GM23338 (cell line): ENCODE measurements around the gene SIL1. TPM values are rescaled to one million over a fixed set of nuclear protein-coding genes. Genes with fewer than 3 reads are reported as not detected.

Source experiments
- ATAC-seq: fragments of 200-7000 bp; cut with Tn5 transposase; 3 replicates; pipeline ENCODE4 v1.9.1; 2020
- DNase-seq: peaks from one replicate; pipeline ENCODE4 v3.0.0-alpha.2; 2015; ENCODE audit warnings: low spot score
- H2AFZ ChIP-seq: fragments of 200-600 bp; sonication (generic); 2 replicates; pipeline ENCODE4 v1.8.0; 2016; ENCODE audit warnings: antibody characterized with exemption, mild to moderate bottlenecking, moderate library complexity
- H3F3A ChIP-seq: fragments of 200-600 bp; sonication (generic); replicated peaks from 2 replicates; pipeline ENCODE4 v1.8.0; 2017; ENCODE audit warnings: antibody characterized with exemption, mixed run types, low read depth
- H3K27ac ChIP-seq: fragments of 200-600 bp; sonication (generic); 2 replicates; pipeline ENCODE4 v1.6.1; 2016; ENCODE audit warnings: low read depth
- H3K27me3 ChIP-seq: fragments of 200-600 bp; sonication (generic); 2 replicates; pipeline ENCODE4 v1.8.0; 2016; ENCODE audit warnings: mild to moderate bottlenecking, mixed run types, moderate library complexity; ENCODE audit not compliant: insufficient read depth
- H3K36me3 ChIP-seq: fragments of 200-600 bp; sonication (generic); 2 replicates; pipeline ENCODE4 v1.8.0; 2016; ENCODE audit warnings: mild to moderate bottlenecking; ENCODE audit not compliant: insufficient read depth
- H3K4me1 ChIP-seq: fragments of 200-600 bp; sonication (generic); 2 replicates; pipeline ENCODE4 v1.8.0; 2016; ENCODE audit warnings: mild to moderate bottlenecking, moderate library complexity; ENCODE audit not compliant: insufficient read depth
- H3K4me2 ChIP-seq: fragments of 200-600 bp; sonication (generic); 2 replicates; pipeline ENCODE4 v1.7.1; 2017; ENCODE audit warnings: mixed run types
- H3K4me3 ChIP-seq: fragments of 200-600 bp; sonication (generic); 2 replicates; pipeline ENCODE4 v1.6.1; 2016; ENCODE audit warnings: mixed run types
- H3K79me2 ChIP-seq: fragments of 200-600 bp; sonication (generic); replicated peaks from 2 replicates; pipeline ENCODE4 v1.8.0; 2017; ENCODE audit warnings: mild to moderate bottlenecking; ENCODE audit not compliant: insufficient read depth
- H3K9me2 ChIP-seq: fragments of 200-600 bp; sonication (generic); 2 replicates; pipeline ENCODE4 v1.8.0; 2017; ENCODE audit not compliant: insufficient read depth
- H4K20me1 ChIP-seq: fragments of 200-600 bp; sonication (generic); replicated peaks from 2 replicates; pipeline ENCODE4 v1.8.0; 2017; ENCODE audit warnings: mild to moderate bottlenecking; ENCODE audit not compliant: insufficient read depth
- H3K27ac Mint-ChIP-seq: 2 replicates; pipeline ENCODE4 v1.8.0; 2020; ENCODE audit warnings: inconsistent platforms, mild to moderate bottlenecking, moderate library complexity, mixed read lengths
- H3K27me3 Mint-ChIP-seq: 3 replicates; pipeline ENCODE4 v1.8.0; 2022; ENCODE audit warnings: low read depth, mild to moderate bottlenecking, moderate library complexity, mixed read lengths, inconsistent platforms; ENCODE audit not compliant: insufficient read depth, poor library complexity
- H3K36me3 Mint-ChIP-seq: 3 replicates; pipeline ENCODE4 v1.8.0; 2021; ENCODE audit warnings: low read depth, mild to moderate bottlenecking, inconsistent platforms, moderate library complexity, mixed read lengths
- H3K4me1 Mint-ChIP-seq: 3 replicates; pipeline ENCODE4 v1.8.0; 2020; ENCODE audit warnings: mild to moderate bottlenecking, inconsistent platforms, mixed read lengths
- H3K4me3 Mint-ChIP-seq: 3 replicates; pipeline ENCODE4 v1.8.0; 2021; ENCODE audit warnings: moderate library complexity, mild to moderate bottlenecking, inconsistent platforms, mixed read lengths
- H3K9me3 Mint-ChIP-seq: 3 replicates; pipeline ENCODE4 v1.8.0; 2020; ENCODE audit warnings: moderate library complexity, mild to moderate bottlenecking, inconsistent platforms, mixed read lengths
- CREB1 ChIP-seq: fragments of 250-450 bp; sonication (Bioruptor Pico); IDR thresholded peaks from 2 replicates; pipeline ENCODE4 v1.5.0; 2020; ENCODE audit warnings: low read depth, mild to moderate bottlenecking, moderate library complexity
- CTCF ChIP-seq, 2 experiments: fragments of 200-600 bp in 1 of 2; sonication (generic) in 1 of 2; conservative IDR thresholded peaks; 2 replicates each; pipeline versions ENCODE4 v1.5.1 to v1.6.1; 2016 to 2017; ENCODE audit warnings: antibody characterized with exemption in 2 of 2, low read depth in 2 of 2, mild to moderate bottlenecking in 2 of 2, moderate library complexity in 1 of 2
- ETS1 ChIP-seq: IDR thresholded peaks from 2 replicates; pipeline ENCODE4 v1.6.1; 2016; ENCODE audit warnings: antibody characterized with exemption
- EZH2 ChIP-seq: fragments of 200-600 bp; sonication (generic); IDR thresholded peaks from one replicate; pipeline ENCODE4 v1.8.0; 2017; ENCODE audit warnings: antibody characterized with exemption, mild to moderate bottlenecking, low read depth; ENCODE audit not compliant: unreplicated experiment
- EZH2phosphoT487 ChIP-seq: fragments of 200-600 bp; sonication (generic); IDR thresholded peaks from one replicate; pipeline ENCODE4 v1.8.1; 2018; ENCODE audit warnings: antibody characterized with exemption; ENCODE audit not compliant: unreplicated experiment
- JUNB ChIP-seq: IDR thresholded peaks from one replicate; pipeline ENCODE4 v1.6.1; 2016; ENCODE audit warnings: antibody characterized with exemption; ENCODE audit not compliant: unreplicated experiment
- REST ChIP-seq: IDR thresholded peaks from one replicate; pipeline ENCODE4 v1.6.1; 2018; ENCODE audit warnings: antibody characterized with exemption; ENCODE audit not compliant: unreplicated experiment
- STAT1 ChIP-seq: IDR thresholded peaks from one replicate; pipeline ENCODE4 v1.6.1; 2016; ENCODE audit warnings: antibody characterized with exemption; ENCODE audit not compliant: unreplicated experiment
- ZNF114 ChIP-seq: fragments of 250-450 bp; sonication (Bioruptor Pico); IDR thresholded peaks from 2 replicates; pipeline ENCODE4 v1.5.0; 2020; ENCODE audit warnings: mild to moderate bottlenecking, moderate library complexity
- ZNF331 ChIP-seq: fragments of 250-450 bp; sonication (Bioruptor Pico); IDR thresholded peaks from 2 replicates; pipeline ENCODE4 v1.5.0; 2020; ENCODE audit warnings: low read depth, mild to moderate bottlenecking, moderate library complexity
- ZNF462 ChIP-seq: fragments of 250-450 bp; sonication (Bioruptor Pico); IDR thresholded peaks from 2 replicates; pipeline ENCODE4 v1.5.0; 2020; ENCODE audit warnings: mild to moderate bottlenecking, moderate library complexity
- polyA plus RNA-seq: library from polyadenylated mRNA; unstranded; fragments of >200 nt; fragmentation: Nextera tagmentation; extraction: Ambion mirVana; gene quantifications from 2 replicates; pipeline ENCODE4 v1.2.1, GENCODE V29; 2016
- total RNA-seq: library from RNA; depleted of rRNA; stranded (reverse); fragments of >200 nt; shearing (Covaris generic); gene quantifications from 2 replicates; pipeline ENCODE4 v1.2.3, GENCODE V29; 2014

Gene SIL1
- total and polyA plus RNA-seq, 2 experiments from 2014 or later: 5.5 to 5.9 TPM

GRCh38 chr5:138926688-138927448, 271.3 kb downstream of the SIL1 start (continued):
- TF ChIP-seq REST (no peak), CREB1 (no peak), ETS1 (no peak)

- Histone ChIP-seq H2AFZ (no peak overlapping the region), H3K36me3 (peaks cover 26% of the 10 kb centered on the region), H3K4me1 (no peaks in the 10 kb centered on the region), H3K9me2 (no peaks in the 10 kb centered on the region), H3K4me2 (no peak overlapping the region), H3F3A (0 out of 2 replicates have a peak, but pooled peaks cover 4% of the 10 kb centered on the region), H3K27ac (no peak overlapping the region), H4K20me1 (no peaks in the 10 kb centered on the region; the same call in 1 of the 2 replicates), H3K27me3 (no peaks in the 10 kb centered on the region), H3K4me3 (no peak overlapping the region), H3K79me2 (peaks cover 4% of the 10 kb centered on the region; the same call in 1 of the 2 replicates)
- DNase-seq (no peak), ATAC-seq (no peak)
- no peaks in the 10 kb centered on the region for H3K9me3 Mint-ChIP-seq
- H3K36me3 Mint-ChIP-seq: peaks cover 56% of the 10 kb centered on the region
- peaks cover 9% of the 10 kb centered on the region for H3K27me3 Mint-ChIP-seq
- no peak overlapping the region for H3K4me3 Mint-ChIP-seq
- H3K4me1 Mint-ChIP-seq: peaks cover 6% of the 10 kb centered on the region; the same call in 2 of the 3 replicates
- H3K27ac Mint-ChIP-seq: no peak overlapping the region
- TF ChIP-seq CTCF (conservative IDR thresholded peaks at IDR 0.05; ENCODE audit: low read depth in 2 of 2) (no peak), ZNF331 (CRISPR knock-in tag) (no peak), JUNB (no peak), STAT1 (no peak), EZH2phosphoT487 (no peak), EZH2 (no peak), CREB1 (no peak), ZNF114 (CRISPR knock-in tag) (no peak), ZNF462 (CRISPR knock-in tag) (no peak)
Measured at GRCh38 chr5:138926257-138926656, 271.9 kb downstream of the SIL1 start.
